HG02623 (cell line): ENCODE data around the gene BRD3.

ENCODE experiments used
- ATAC-seq: cut with Tn5 transposase; IDR thresholded peaks from one replicate; pipeline ENCODE4 v1.9.1; 2021; ENCODE audit warnings: moderate library complexity; ENCODE audit not compliant: unreplicated experiment

BRD3 gene

GRCh38 chr9:134024828-134025605 is 42.8 kb downstream of the BRD3 start, which contains the start of gene BRD3OS:
Gene BRD3OS, plus strand, starts transcription at chr9:134025481. Its CDS starts 1,267 bp downstream, at chr9:134026748.
- ATAC-seq: peak; percentile 79

GRCh38 chr9:134024214-134024792 is 43.5 kb downstream of the BRD3 start:
- no peak for ATAC-seq

GRCh38 chr9:134014946-134015345 is 52.9 kb downstream of the BRD3 start:
- ATAC-seq: no peak

DNA sequence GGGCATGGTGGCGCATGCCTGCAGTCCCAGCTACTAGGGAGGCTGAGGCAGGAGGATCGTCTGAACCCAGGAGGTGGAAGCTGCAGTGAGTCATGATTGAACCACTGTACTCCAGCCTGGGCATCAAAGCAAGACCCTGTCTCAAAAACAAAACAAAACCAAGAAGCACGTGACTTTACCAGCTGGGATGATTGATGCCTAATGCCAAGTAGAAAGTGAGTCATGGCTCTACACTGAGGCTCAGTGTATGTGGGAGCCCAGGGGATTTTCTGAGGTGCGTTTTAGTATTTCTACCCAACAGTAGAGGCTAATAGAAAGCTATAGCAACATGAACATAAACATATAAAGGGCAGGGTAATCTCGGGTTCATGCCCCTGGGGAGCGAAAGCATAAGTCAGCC is 56.4 kb downstream of the BRD3 start:
- no peak for ATAC-seq

DNA sequence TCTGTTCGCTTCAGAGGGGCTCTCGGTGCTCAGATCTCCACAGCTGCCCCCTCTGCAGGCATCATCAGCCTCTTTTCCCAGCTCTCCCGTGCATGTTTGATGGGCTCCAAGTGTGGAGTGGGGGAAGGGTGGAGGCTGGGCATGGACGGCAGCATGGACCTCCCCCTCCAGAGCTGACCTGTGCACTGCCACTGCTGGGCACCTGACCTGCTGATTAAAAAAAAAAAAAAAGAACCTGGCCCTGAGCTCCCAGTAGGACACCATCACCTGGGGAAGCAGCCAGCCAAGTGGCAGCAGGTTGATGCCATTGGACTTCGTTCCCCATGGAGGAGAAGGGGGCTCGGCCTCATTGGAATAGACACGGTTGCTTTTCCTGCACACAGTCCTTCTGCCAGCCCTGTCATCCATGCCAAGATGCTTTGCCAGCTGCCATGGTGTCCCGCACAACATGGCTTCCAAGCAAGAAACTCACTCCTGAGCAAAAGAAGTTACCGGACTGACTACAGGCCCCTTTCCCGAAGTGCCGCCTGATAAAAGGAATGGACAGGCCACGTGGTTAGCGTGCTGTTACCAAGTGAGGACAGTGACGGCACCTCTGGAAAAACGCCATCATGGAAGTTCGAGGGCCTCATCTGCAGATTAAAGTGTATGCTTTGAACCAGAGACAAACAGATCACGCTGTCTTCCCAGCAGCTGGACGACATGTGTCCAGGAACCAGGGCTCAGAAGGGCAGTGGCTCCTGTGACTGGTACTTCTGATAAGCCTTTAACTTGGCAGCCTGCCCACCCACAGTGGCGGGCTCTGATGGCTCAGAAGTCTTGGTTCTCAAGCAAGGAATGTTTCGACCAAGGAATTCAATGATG is 57.3 kb downstream of the BRD3 start:
- no peak for ATAC-seq

GRCh38 chr9:134007571-134007970 is 60.3 kb downstream of the BRD3 start:
- no peak for ATAC-seq

GRCh38 chr9:134007150-134007549 is 60.7 kb downstream of the BRD3 start:
- ATAC-seq: no peak

DNA sequence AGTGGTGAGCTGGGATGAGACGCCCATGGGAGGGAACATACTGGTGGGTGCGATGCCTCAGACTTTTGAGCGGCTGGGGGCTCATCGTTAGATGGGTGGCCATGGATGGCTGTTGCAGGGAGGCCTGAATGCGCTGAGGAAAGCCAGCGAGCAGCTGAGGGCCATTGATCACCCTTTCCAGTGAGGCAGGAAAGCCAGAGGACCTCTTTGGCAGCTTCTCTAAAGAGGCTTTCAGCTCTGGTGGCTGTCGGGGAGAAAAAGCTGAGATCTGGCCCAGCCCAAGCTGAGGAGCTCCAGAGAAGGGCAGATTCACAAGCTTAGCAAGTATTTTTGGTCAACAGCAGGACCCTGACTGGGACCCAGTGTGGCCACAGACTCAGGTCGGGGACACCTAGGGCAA is 62.4 kb downstream of the BRD3 start:
- no peak for ATAC-seq

GRCh38 chr9:134004881-134005280 is 62.9 kb downstream of the BRD3 start:
- ATAC-seq: no peak

GRCh38 chr9:134004131-134004873 is 63.5 kb downstream of the BRD3 start:
- no peak for ATAC-seq

- ATAC-seq: no peak
These were observed 64.6 kb downstream of the BRD3 start for GRCh38 chr9:134003237-134003636.

GRCh38 chr9:134002796-134003195 is 65.0 kb downstream of the BRD3 start:
- no peak for ATAC-seq

DNA sequence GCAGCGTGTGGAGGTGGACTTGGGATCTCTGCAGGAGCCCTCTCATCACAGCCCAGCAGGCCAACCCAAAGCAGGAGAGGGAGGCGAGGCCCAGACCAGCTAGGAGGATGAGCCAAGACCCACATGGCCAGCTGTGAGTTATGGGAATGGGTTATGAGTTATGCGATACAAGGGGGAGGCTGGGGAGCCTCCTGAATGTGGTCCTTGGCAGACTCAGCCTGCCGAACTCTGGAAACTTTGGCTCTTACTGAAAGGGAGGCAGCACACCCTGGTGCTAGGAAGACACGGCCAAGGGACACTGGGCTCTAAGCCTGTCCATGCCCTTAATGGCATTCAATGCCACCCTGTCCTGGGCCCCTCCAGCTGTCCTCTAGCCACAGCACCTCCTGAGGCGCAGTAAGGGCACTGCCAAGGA is 68.0 kb downstream of the BRD3 start:
- ATAC-seq: no peak

- no peak for ATAC-seq
These were observed 68.8 kb downstream of the BRD3 start for GRCh38 chr9:133998915-133999595.

DNA sequence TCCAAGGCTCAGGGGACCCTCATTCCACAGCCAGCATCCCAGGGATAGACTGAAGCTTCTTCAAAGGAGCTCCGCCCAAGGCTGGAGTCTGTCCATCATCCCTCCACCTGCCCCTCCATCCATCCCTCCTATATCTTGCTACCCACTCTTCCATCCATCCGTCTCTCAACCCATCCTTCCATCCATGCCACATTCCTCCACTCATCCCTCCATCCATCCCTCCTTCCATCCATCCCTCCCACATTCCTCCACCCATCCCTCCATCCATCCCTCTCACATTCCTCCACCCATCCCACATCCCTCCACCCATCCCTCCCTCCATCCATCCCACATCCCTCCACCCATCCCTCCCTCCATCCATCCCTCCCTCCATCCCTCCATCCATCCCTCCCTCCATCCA is 70.2 kb downstream of the BRD3 start:
- ATAC-seq: no peak

- no peak for ATAC-seq
These were observed 71.0 kb downstream of the BRD3 start for GRCh38 chr9:133996531-133997520.

DNA sequence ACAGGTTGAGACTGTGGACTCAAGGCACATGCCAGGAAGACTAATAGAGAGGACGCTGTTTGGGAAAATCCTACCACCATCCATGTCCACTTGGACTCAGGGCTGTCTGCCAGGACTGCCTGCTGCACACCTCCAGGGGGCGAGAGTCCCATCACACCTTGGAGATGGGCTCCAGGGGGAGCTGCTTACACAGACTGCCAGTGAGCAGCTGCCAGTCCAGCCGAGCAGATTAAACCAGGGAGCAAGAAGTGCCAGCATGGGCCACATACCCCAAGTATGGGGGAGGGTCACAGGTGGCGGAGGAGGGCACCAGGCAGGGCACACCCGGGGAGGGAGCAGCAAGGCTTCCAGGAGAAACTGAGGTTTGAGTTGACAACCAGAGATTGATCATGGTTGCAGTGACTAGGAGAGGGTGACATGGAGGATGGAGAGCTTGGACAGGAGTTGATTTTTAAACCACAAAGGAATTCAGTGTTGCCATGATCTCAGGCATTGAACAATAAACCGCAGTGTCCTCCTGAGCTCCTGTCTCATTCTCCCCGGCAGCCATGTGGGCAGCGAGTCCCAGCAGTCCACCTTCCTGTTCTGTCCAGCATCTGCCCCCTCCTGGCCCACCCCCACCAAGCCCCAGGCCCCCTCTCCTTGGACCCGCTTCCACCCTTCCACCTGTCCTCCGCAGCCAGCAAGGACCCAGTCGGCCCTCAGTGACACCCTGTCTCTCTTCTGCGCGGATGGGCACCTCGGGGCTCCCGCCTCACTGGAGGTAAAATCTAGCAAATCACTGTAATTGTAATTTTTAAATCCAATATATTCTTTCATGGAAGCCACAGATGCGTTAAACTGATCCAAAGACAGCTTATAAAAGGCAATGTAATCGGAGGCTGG is 72.6 kb downstream of the BRD3 start:
- no peak for ATAC-seq

DNA sequence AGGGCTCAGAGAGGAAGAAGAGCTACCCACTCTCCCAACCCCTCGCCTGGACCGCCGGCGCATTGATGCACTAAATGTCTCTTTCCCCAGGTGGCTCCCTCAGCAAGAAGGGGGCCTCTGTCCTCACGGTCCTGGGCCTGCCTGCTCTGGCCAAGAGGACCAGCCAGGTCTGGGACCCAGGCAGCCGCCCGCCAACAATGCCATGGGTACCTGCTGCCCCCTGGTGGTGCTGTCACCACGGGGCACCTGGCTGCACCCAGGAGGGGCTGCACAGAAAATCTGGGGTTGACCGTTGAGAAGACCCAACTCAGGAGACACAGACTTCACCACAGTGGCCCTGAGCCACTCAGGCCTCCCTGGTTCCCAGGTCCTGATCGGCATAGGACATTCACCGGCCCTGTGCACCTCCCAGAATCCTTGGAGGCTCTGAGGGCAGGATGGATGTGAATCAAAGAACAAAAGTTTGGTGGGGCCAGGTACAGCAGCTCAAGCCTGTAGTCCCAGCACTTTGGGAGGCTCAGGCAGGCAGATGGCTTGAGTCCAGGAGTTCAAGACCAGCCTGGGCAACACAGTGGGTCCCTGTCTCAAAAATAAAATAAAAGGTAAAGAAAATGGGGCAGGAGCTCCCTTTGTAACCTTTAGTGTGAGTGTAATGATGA is 73.3 kb downstream of the BRD3 start:
- no peak for ATAC-seq
